Dermis blood vessel endothelial cell (primary cell): Measurements from ENCODE around the gene TEAD4. TPM values are rescaled to one million over a fixed set of nuclear protein-coding genes. Genes with fewer than 3 reads are reported as not detected.
A peak's percentile ranks its signal among the peaks of the same experiment; 100 is the strongest.

ENCODE experiments used
- DNase-seq: peaks from one replicate; pipeline ENCODE4 v3.0.0; 2010
- total RNA-seq: library from RNA; depleted of rRNA; stranded (reverse); fragments of >200 nt; gene quantifications from 2 replicates; pipeline ENCODE4 v1.2.3, GENCODE V29; 2014

The TEAD4 gene
- total RNA-seq, 1 donor from 2014 or later, result 24.7 TPM

DNA sequence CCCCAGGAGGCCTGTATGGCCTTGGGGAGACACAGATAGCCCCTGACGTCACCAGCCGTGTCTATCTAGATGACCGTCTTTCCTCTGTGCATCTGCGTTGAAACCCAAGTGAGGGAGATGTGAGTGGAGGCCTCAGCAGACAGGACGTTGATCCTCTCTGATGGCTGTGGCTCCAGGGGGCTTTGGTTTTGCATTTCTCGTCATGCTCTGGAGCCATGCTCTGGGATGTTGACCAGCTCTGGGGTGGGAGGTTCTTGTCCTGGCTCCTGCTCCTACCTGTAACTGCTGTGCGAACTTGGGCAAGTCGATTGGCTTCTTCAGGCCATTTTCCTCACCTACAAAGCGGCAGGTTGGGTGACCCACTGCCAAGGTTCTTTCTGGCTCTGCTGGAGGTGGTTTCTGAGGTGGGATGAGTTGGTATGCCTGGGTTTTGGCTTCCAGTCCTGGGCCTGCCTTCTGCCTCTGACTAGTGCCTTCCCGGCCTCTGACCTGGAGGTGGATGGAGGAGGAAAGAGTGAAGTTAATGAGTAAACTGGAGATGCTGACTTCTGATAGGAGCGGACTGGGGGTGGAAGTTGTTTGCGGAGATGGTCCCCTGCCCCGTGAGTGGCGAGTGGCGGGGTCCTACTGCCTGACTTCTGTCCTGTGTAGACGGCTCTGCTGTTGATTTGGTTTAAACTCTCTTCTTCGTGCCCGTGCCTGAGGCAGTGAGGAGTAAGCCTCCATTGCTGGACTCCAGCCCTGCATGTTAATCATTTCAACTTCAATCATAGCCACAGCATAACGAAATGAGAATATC is 126.3 kb downstream of the TEAD4 start:
- no peak for DNase-seq

DNA sequence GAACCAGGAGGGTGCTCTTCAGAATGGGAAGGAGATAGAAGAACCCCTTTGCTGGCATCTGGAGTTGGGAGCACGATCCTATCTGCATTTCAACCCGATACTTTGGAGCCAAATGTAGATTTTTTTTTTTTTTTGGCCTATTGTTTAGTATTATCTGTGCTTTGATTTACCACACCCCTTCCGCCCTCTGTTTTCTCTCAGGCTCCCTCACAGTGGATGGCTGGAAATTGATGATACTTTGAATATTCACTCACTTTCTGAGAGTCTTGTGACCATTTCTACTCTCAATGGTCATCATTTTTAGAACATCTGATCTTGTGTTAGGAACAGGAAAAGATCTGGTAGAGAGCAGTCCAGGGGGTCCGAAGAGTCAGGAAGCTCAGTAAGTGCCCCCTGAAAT is 127.0 kb downstream of the TEAD4 start:
- peak; percentile 12 for DNase-seq

- DNase-seq, result no peak
These were observed 127.6 kb downstream of the TEAD4 start for GRCh38 chr12:3086729-3087323.

DNA sequence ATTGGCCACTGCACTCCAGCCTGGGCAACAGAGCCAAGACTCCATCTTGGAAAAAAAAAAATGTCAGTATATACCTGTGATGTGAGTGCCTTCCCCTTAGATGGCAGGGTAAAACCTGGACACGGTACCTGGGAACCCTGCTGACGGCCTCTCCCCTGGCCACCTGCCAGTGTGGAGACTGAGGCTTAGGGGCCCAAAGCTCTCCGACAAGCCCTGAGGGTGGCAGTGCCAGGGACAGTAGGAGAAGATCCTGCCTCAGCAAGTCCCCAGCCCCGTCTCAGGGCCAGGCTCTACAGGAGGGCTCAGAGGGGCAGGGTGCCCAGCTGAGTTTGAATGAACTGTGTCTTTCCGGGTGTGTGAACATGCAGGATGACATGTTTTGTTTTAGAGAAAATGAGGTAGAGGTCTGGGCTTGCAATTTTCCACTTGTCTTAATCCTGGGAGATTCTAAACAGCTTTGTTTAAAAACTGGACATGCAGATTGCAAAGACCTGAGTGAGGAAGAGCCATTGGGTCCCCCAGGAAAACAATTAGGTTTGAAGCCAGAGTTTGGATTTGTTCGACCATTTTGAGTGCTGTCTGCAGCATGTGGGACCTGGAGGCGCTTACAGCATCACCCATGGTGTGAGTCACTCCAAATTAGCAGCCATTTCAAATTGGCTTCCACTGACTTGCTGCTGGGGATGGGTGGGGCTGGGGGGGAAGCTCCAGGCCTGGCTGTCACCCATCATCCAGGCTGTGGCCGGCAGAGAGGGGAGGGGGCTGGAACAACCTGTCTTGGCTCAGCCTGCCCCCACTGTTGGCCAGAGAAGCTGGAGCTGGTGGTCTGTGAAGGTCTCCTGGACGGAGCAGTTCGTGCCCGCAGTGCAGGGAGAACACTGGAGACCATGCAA is 128.8 kb downstream of the TEAD4 start:
- no peak for DNase-seq

DNA sequence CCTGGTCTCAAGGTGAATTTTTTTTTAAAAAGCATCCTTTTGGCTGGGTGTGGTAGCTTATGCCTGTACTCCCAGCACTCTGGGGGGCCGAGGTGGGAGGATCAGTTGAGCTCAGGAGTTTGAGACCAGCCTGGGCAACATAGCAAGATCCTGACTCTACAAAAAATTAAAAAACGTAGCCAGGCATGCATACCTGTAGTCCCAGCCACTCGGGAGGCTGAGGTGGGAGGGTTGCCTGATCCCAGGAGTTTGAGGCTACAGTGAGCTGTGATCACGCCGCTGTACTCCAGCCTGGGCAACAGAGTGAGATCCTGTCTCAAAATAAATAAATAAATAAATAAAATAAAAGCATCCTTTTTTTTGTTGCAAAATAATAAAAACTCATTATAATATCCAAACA is 130.4 kb downstream of the TEAD4 start:
- DNase-seq, result no peak

Other genes starting within 250 kb of the TEAD4 start
- 47.5 and 72.3 TPM in 2 replicates for gene FKBP4, start 164.4 kb upstream of the TEAD4 start, total RNA-seq
- 17.2 and 19.7 TPM in 2 replicates for gene ITFG2, start 146.7 kb upstream of the TEAD4 start, total RNA-seq
- gene NRIP2, start 124.4 kb upstream of the TEAD4 start, total RNA-seq, result not detected in 2 replicates
- gene TEX52, start 102.4 kb upstream of the TEAD4 start, total RNA-seq, result not detected in 2 replicates
- gene FOXM1, start 82.2 kb upstream of the TEAD4 start, total RNA-seq, result 4.1 and 32.9 TPM in 2 replicates
- 23.3 and 25.8 TPM in 2 replicates for gene RHNO1, start 82.2 kb upstream of the TEAD4 start, total RNA-seq
- gene TULP3, start 68.5 kb upstream of the TEAD4 start, total RNA-seq, result 18.4 and 24.0 TPM in 2 replicates
- 70.8 and 125 TPM in 2 replicates for gene TSPAN9, start 118.0 kb downstream of the TEAD4 start, total RNA-seq